ENCODE data around the gene DNAJA2. TPM values are rescaled to one million over a fixed set of nuclear protein-coding genes. Genes with fewer than 3 reads are reported as not detected.
A peak's percentile ranks its signal among the peaks of the same experiment; 100 is the strongest.

DNAJA2 gene
- total RNA-seq, 1 donor from 2014 or later, result 63.4 TPM

- peak; percentile 15 for TF ChIP-seq CTCF (conservative IDR thresholded peaks at IDR 0.05)
- peaks cover 27% of the 10 kb centered on the region for H3K36me3 Mint-ChIP-seq
- peak overlapping the region; percentile 63 for H3K27ac Mint-ChIP-seq
- no peaks in the 10 kb centered on the region for H3K27me3 Mint-ChIP-seq
- no peak for DNase-seq (ENCODE audit: extremely low spot score, unreplicated experiment)
- H3K4me3 Mint-ChIP-seq, result peak overlapping the region; percentile 64
- no peaks in the 10 kb centered on the region for H3K9me3 Mint-ChIP-seq
- H3K4me1 Mint-ChIP-seq (ENCODE audit: unreplicated experiment), result peaks cover 24% of the 10 kb centered on the region
These were observed 54.3 kb downstream of the DNAJA2 start for GRCh38 chr16:46918905-46919792.

GRCh38 chr16:46918400-46918799 lies 55.1 kb downstream of the DNAJA2 start:
- peaks cover 24% of the 10 kb centered on the region for H3K4me1 Mint-ChIP-seq (ENCODE audit: unreplicated experiment)
- TF ChIP-seq CTCF (conservative IDR thresholded peaks at IDR 0.05), result no peak
- no peak overlapping the region for H3K27ac Mint-ChIP-seq
- DNase-seq (ENCODE audit: extremely low spot score, unreplicated experiment), result no peak
- no peaks in the 10 kb centered on the region for H3K9me3 Mint-ChIP-seq
- no peaks in the 10 kb centered on the region for H3K27me3 Mint-ChIP-seq
- no peak overlapping the region for H3K4me3 Mint-ChIP-seq
- peaks cover 27% of the 10 kb centered on the region for H3K36me3 Mint-ChIP-seq

GRCh38 chr16:46916980-46917379 lies 56.5 kb downstream of the DNAJA2 start:
- H3K36me3 Mint-ChIP-seq, result peaks cover 27% of the 10 kb centered on the region
- TF ChIP-seq CTCF (conservative IDR thresholded peaks at IDR 0.05), result no peak
- H3K27me3 Mint-ChIP-seq, result no peaks in the 10 kb centered on the region
- H3K4me1 Mint-ChIP-seq (ENCODE audit: unreplicated experiment), result peaks cover 24% of the 10 kb centered on the region
- H3K9me3 Mint-ChIP-seq, result no peaks in the 10 kb centered on the region
- no peak overlapping the region for H3K4me3 Mint-ChIP-seq
- no peak for DNase-seq (ENCODE audit: extremely low spot score, unreplicated experiment)
- no peak overlapping the region for H3K27ac Mint-ChIP-seq

- H3K36me3 Mint-ChIP-seq, result peaks cover 31% of the 10 kb centered on the region
These were observed 57.9 kb downstream of the DNAJA2 start for GRCh38 chr16:46915483-46916025.

GRCh38 chr16:46914556-46915201 lies 58.8 kb downstream of the DNAJA2 start:
- Mint-ChIP-seq H3K4me3 (no peak overlapping the region), H3K9me3 (no peaks in the 10 kb centered on the region), H3K4me1 (ENCODE audit: unreplicated experiment) (peaks cover 13% of the 10 kb centered on the region), H3K27ac (no peak overlapping the region), H3K36me3 (peaks cover 31% of the 10 kb centered on the region), H3K27me3 (no peaks in the 10 kb centered on the region)
- DNase-seq (ENCODE audit: extremely low spot score, unreplicated experiment), result no peak
- no peak for TF ChIP-seq CTCF (conservative IDR thresholded peaks at IDR 0.05)

More at GRCh38 chr16:46915483-46916025, 57.9 kb downstream of the DNAJA2 start:
- H3K9me3 Mint-ChIP-seq, result no peaks in the 10 kb centered on the region
- H3K4me1 Mint-ChIP-seq (ENCODE audit: unreplicated experiment), result peaks cover 19% of the 10 kb centered on the region
- no peaks in the 10 kb centered on the region for H3K27me3 Mint-ChIP-seq
- no peak overlapping the region for H3K4me3 Mint-ChIP-seq
- no peak for DNase-seq (ENCODE audit: extremely low spot score, unreplicated experiment)
- no peak overlapping the region for H3K27ac Mint-ChIP-seq
- no peak for TF ChIP-seq CTCF (conservative IDR thresholded peaks at IDR 0.05)
